Measurements from ENCODE around the gene ADGRF1.
"Not testable (repeated sequence)": the region's sequence is repeated elsewhere in the genome, so short reads cannot be mapped to it uniquely, and the experiment has no call there.

DNA sequence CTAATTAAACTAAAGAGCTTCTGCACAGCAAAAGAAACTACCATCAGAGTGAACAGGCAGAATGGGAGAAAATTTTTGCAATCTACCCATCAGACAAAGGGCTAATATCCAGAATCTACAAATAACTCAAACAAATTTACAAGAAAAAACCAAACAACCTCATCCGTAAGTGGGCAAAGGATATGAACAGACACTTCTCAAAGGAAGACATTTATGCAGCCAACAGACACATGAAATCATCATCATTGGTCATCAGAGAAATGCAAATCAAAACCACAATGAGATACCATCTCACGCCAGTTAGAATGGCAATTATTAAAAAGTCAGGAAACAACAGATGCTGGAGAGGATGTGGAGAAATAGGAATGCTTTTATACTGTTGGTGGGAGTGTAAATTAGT, 49.7 kb downstream of the ADGRF1 start:
- TF ChIP-seq, protein P1, sequence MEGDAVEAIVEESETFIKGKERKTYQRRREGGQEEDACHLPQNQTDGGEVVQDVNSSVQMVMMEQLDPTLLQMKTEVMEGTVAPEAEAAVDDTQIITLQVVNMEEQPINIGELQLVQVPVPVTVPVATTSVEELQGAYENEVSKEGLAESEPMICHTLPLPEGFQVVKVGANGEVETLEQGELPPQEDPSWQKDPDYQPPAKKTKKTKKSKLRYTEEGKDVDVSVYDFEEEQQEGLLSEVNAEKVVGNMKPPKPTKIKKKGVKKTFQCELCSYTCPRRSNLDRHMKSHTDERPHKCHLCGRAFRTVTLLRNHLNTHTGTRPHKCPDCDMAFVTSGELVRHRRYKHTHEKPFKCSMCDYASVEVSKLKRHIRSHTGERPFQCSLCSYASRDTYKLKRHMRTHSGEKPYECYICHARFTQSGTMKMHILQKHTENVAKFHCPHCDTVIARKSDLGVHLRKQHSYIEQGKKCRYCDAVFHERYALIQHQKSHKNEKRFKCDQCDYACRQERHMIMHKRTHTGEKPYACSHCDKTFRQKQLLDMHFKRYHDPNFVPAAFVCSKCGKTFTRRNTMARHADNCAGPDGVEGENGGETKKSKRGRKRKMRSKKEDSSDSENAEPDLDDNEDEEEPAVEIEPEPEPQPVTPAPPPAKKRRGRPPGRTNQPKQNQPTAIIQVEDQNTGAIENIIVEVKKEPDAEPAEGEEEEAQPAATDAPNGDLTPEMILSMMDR (IDR thresholded peaks at IDR 0.05; ENCODE audit: low read depth, low read length), result not testable (repeated sequence)
- TF ChIP-seq POLR2A (IDR thresholded peaks at IDR 0.05; ENCODE audit: extremely low read depth, insufficient read length), result not testable (repeated sequence)
- TF ChIP-seq, protein P2, sequence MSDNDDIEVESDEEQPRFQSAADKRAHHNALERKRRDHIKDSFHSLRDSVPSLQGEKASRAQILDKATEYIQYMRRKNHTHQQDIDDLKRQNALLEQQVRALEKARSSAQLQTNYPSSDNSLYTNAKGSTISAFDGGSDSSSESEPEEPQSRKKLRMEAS (IDR thresholded peaks at IDR 0.05; ENCODE audit: low read depth, low read length), result not testable (repeated sequence)

Data from NB4 (cell line).